Right lobe of liver (tissue), 6 donors: ENCODE results near the gene TGM6. TPM values are rescaled to one million over a fixed set of nuclear protein-coding genes. Genes with fewer than 3 reads are reported as not detected.

Experiments used
- ATAC-seq, 4 donors: fragments of 200-7000 bp; cut with Tn5 transposase; one replicate each; pipeline ENCODE4 v1.9.1; 2020; ENCODE audit warnings: mild to moderate bottlenecking in 4 of 4, moderate library complexity in 4 of 4
- DNase-seq, 3 donors: peaks; one replicate each; pipeline ENCODE4 v3.0.0-alpha.2; 2020
- H3K27ac ChIP-seq, 3 donors: fragments of 200-600 bp; one replicate each; pipeline ENCODE4 v1.8.0; 2022
- H3K27me3 ChIP-seq, 2 donors: fragments of 200-600 bp; one replicate each; pipeline ENCODE4 v1.8.0; 2022
- H3K36me3 ChIP-seq, 4 donors: fragments of 200-600 bp; sonication (generic) in 1 of 4; one replicate each; pipeline versions ENCODE4 v1.5.1 to v1.8.0; 2017 to 2022; ENCODE audit warnings: control low read depth in 1 of 4
- H3K4me1 ChIP-seq, 4 donors: fragments of 200-600 bp; sonication (generic) in 1 of 4; one replicate each; pipeline versions ENCODE4 v1.5.1 to v1.8.0; 2017 to 2022; ENCODE audit warnings: control low read depth in 1 of 4
- H3K4me3 ChIP-seq, 3 donors: fragments of 200-600 bp; one replicate each; pipeline ENCODE4 v1.8.0; 2022
- H3K9me3 ChIP-seq, 4 donors: fragments of 200-600 bp; sonication (generic) in 1 of 4; one replicate each; pipeline versions ENCODE4 v1.5.1 to v1.8.0; 2017 to 2022; ENCODE audit warnings: control low read depth in 1 of 4
- POLR2A ChIP-seq: fragments of 450-650 bp; IDR thresholded peaks from one replicate; pipeline ENCODE4 v1.6.1; 2017; ENCODE audit warnings: antibody characterized with exemption, mild to moderate bottlenecking
- WGBS: methylation state at CpG from one replicate; pipeline ENCODE4 v1.1.6; 2018; ENCODE audit warnings: low coverage, low lambda C conversion rate; ENCODE audit not compliant: insufficient coverage; ENCODE audit errors: missing lambda C conversion rate; 5-methylcytosine and 5-hydroxymethylcytosine counted together
- intact Hi-C, 2 donors: fragments of 100-400 bp; cut with DNase I; formaldehyde crosslinking; loops; one replicate each; pipeline versions ENCODE4 v1.11.2 to v1.14.1; 2022
- total RNA-seq, 6 experiments: library from RNA; depleted of rRNA in 2 of 6; stranded (reverse); fragments of >200 nt in 2 of 6; fragmentation: NEBNext Ultra II Directional in 3 of 6; extraction: Animal tissue kit (Norgen Biotek cat#: 25700) in 3 of 6; gene quantifications; one replicate each; pipeline versions ENCODE4 v1.1.0 to v1.2.4, GENCODE V29; 2016 to 2023
- TF ChIP-seq, protein P1 (sequence below), 4 donors: fragments of 200-600 bp in 3 of 4; fragments of 450-650 bp in 1 of 4; IDR thresholded peaks; one replicate each; pipeline versions ENCODE4 v1.5.1 to v1.8.0; 2016 to 2022; ENCODE audit warnings: antibody characterized with exemption in 4 of 4, mild to moderate bottlenecking in 2 of 4
- donor health status: DM: no; HTN: yes; CAD: no.
- donor health status: DM: no; HTN: no; CAD: no.
- donor health status: DM: no; HTN: no; CAD: no.
- donor health status: DM: no; HTN: yes; CAD: no.
- donor health status: DM: no; HTN: yes; CAD: no.

The TGM6 gene
- total RNA-seq, 6 experiments from 2014 or later = not detected

GRCh38 chr20:2394411-2395055 is 13.8 kb downstream of the TGM6 start:
- H3K36me3 ChIP-seq = no peaks in the 10 kb centered on the region
- no peaks in the 10 kb centered on the region for H3K9me3 ChIP-seq
- intact Hi-C loops = no loop called here
- H3K4me3 ChIP-seq = no peak overlapping the region
- H3K27me3 ChIP-seq = no peaks in the 10 kb centered on the region
- no peak for DNase-seq
- H3K27ac ChIP-seq = no peak overlapping the region
- no peaks in the 10 kb centered on the region for H3K4me1 ChIP-seq
- TF ChIP-seq, protein P1, sequence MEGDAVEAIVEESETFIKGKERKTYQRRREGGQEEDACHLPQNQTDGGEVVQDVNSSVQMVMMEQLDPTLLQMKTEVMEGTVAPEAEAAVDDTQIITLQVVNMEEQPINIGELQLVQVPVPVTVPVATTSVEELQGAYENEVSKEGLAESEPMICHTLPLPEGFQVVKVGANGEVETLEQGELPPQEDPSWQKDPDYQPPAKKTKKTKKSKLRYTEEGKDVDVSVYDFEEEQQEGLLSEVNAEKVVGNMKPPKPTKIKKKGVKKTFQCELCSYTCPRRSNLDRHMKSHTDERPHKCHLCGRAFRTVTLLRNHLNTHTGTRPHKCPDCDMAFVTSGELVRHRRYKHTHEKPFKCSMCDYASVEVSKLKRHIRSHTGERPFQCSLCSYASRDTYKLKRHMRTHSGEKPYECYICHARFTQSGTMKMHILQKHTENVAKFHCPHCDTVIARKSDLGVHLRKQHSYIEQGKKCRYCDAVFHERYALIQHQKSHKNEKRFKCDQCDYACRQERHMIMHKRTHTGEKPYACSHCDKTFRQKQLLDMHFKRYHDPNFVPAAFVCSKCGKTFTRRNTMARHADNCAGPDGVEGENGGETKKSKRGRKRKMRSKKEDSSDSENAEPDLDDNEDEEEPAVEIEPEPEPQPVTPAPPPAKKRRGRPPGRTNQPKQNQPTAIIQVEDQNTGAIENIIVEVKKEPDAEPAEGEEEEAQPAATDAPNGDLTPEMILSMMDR (IDR thresholded peaks at IDR 0.05) = no peak
- TF ChIP-seq POLR2A = no peak
- no CpG with 5 or more reads among the region's 12 CpGs for WGBS
- ATAC-seq = no peak

DNA sequence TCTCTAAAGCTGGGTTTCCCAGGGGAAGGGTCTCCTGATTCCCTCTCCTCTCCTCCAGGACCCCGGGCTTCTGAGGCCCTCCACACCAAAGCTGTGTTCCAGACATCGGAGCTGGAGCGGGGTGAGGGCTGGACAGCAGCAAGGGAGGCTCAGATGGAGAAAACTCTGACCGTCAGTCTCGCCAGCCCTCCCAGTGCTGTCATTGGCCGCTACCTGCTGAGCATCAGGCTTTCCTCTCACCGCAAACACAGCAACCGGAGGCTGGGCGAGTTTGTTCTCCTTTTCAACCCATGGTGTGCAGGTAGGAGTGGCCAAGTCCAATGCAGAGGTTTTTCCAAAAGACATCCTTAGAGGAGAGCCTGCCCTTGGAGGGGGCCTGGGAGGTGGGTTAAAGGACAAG is 14.4 kb downstream of the TGM6 start:
- ATAC-seq (no peak), DNase-seq (no peak)
- Histone ChIP-seq H3K4me1 (no peaks in the 10 kb centered on the region), H3K27ac (no peak overlapping the region), H3K27me3 (no peaks in the 10 kb centered on the region), H3K4me3 (no peak overlapping the region), H3K36me3 (no peaks in the 10 kb centered on the region), H3K9me3 (no peaks in the 10 kb centered on the region)
- intact Hi-C loops = no loop called here
- no CpG with 5 or more reads among the region's 9 CpGs for WGBS
- TF ChIP-seq, protein P1 (IDR thresholded peaks at IDR 0.05) = no peak
- TF ChIP-seq POLR2A = no peak

GRCh38 chr20:2396241-2396814 is 15.6 kb downstream of the TGM6 start:
- Histone ChIP-seq H3K36me3 (no peaks in the 10 kb centered on the region), H3K27me3 (no peaks in the 10 kb centered on the region), H3K4me3 (no peak overlapping the region), H3K27ac (no peak overlapping the region), H3K9me3 (no peaks in the 10 kb centered on the region), H3K4me1 (no peaks in the 10 kb centered on the region)
- WGBS = 88% methylated on average over 11 of the region's 14 CpGs
- intact Hi-C loops = no loop called here
- ATAC-seq (no peak), DNase-seq (no peak)
- TF ChIP-seq POLR2A = no peak
- TF ChIP-seq, protein P1 (IDR thresholded peaks at IDR 0.05) = no peak

- no peaks in the 10 kb centered on the region for H3K9me3 ChIP-seq
- intact Hi-C loops = no loop called here
- no peak for ATAC-seq
- no peaks in the 10 kb centered on the region for H3K4me1 ChIP-seq
- no peak overlapping the region for H3K4me3 ChIP-seq
- no peaks in the 10 kb centered on the region for H3K36me3 ChIP-seq
- no peak overlapping the region for H3K27ac ChIP-seq
- no peak for TF ChIP-seq POLR2A
- DNase-seq = no peak
- no peaks in the 10 kb centered on the region for H3K27me3 ChIP-seq
- 88% methylated on average over 3 of the region's 8 CpGs for WGBS
Observed at GRCh38 chr20:2397091-2397490, 16.4 kb downstream of the TGM6 start.

DNA sequence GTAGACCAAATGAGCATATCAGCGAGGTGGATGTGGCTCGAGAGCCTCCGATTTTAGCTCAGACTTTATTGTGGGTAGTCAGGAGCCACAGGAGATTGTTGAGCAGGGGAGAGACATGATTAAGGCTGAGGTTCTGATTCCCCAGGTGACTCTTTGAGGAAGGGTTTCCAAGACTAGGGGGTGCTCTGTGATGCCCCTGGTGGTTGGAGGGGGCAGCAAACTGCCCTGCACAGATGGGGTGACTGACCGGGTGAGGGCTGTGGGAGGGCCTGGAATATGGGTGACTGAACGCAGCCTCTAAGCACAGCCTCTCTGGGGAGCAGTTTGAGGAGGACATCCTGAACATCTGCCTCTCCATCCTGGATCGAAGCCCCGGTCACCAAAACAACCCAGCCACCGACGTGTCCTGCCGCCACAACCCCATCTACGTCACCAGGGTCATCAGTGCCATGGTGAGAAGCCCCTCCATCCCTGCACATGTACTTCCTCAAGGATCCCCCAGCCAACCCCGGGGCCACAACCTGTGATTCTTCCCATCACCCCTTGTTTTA is 17.0 kb downstream of the TGM6 start:
- no peak for DNase-seq
- Histone ChIP-seq H3K27me3 (no peaks in the 10 kb centered on the region), H3K36me3 (no peaks in the 10 kb centered on the region), H3K4me3 (no peak overlapping the region), H3K4me1 (no peaks in the 10 kb centered on the region), H3K9me3 (no peaks in the 10 kb centered on the region), H3K27ac (no peak overlapping the region)
- TF ChIP-seq POLR2A = no peak
- TF ChIP-seq, protein P1 (IDR thresholded peaks at IDR 0.05) = no peak
- intact Hi-C loops = no loop called here
- ATAC-seq = no peak
- WGBS = 90% methylated on average over 3 of the region's 12 CpGs
